CD4-positive, CD25-positive, alpha-beta regulatory T cell (primary cell): ENCODE data around the gene JPT2. TPM values are rescaled to one million over a fixed set of nuclear protein-coding genes. Genes with fewer than 3 reads are reported as not detected.
A peak's percentile ranks its signal among the peaks of the same experiment; 100 is the strongest.

Experiments
- ATAC-seq, 2 donors: fragments of 150-1000 bp; cut with Tn5 transposase; one replicate each; pipeline ENCODE4 v1.10.0; 2021; ENCODE audit warnings: low read depth in 2 of 2, moderate number of reproducible peaks in 2 of 2, moderate library complexity in 1 of 2
- DNase-seq, 3 donors: peaks; one replicate each; pipeline versions ENCODE4 v3.0.0 to v3.0.0-alpha.2; 2012 to 2022; ENCODE audit warnings: mixed read lengths in 1 of 3
- H3K27ac ChIP-seq: one replicate; pipeline ENCODE4 v1.7.0; 2013; ENCODE audit warnings: mild to moderate bottlenecking, low read length; ENCODE audit not compliant: insufficient read depth, poor library complexity, severe bottlenecking
- H3K27me3 ChIP-seq: one replicate; pipeline ENCODE4 v1.7.0; 2013; ENCODE audit warnings: low read length; ENCODE audit not compliant: control insufficient read depth, insufficient read depth
- H3K36me3 ChIP-seq: one replicate; pipeline ENCODE4 v1.7.0; 2013; ENCODE audit warnings: mild to moderate bottlenecking, low read length, moderate library complexity; ENCODE audit not compliant: control insufficient read depth, insufficient read depth
- H3K4me1 ChIP-seq: 2 replicates; pipeline ENCODE4 v1.7.0; 2013; ENCODE audit warnings: mild to moderate bottlenecking, low read length; ENCODE audit not compliant: insufficient read depth, control insufficient read depth, poor library complexity, severe bottlenecking
- H3K4me3 ChIP-seq: one replicate; pipeline ENCODE4 v1.7.0; 2013; ENCODE audit warnings: low read depth, mild to moderate bottlenecking, low read length, moderate library complexity
- H3K9me3 ChIP-seq, 2 experiments: 1 replicate in 1 of 2; 2 replicates in 1 of 2; pipeline ENCODE4 v1.7.0; 2013; ENCODE audit warnings: low read length in 2 of 2, mild to moderate bottlenecking in 1 of 2, moderate library complexity in 1 of 2; ENCODE audit not compliant: control insufficient read depth in 2 of 2
- H3K27ac Mint-ChIP-seq, 3 donors: one replicate each; pipeline ENCODE4 v1.8.0; 2020 to 2022; ENCODE audit warnings: mild to moderate bottlenecking in 3 of 3, mixed read lengths in 3 of 3, moderate library complexity in 2 of 3
- H3K27me3 Mint-ChIP-seq: one replicate; pipeline ENCODE4 v1.8.0; 2022; ENCODE audit warnings: mild to moderate bottlenecking, mixed read lengths
- H3K36me3 Mint-ChIP-seq: one replicate; pipeline ENCODE4 v1.8.0; 2020; ENCODE audit warnings: mixed read lengths
- H3K4me1 Mint-ChIP-seq, 4 donors: one replicate each; pipeline ENCODE4 v1.8.0; 2020 to 2022; ENCODE audit warnings: mixed read lengths in 4 of 4, mild to moderate bottlenecking in 1 of 4
- H3K4me3 Mint-ChIP-seq, 4 donors: one replicate each; pipeline ENCODE4 v1.8.0; 2020 to 2022; ENCODE audit warnings: mild to moderate bottlenecking in 4 of 4, mixed read lengths in 4 of 4, moderate library complexity in 3 of 4
- H3K9me3 Mint-ChIP-seq, 7 donors: one replicate each; pipeline ENCODE4 v1.8.0; 2020 to 2022; ENCODE audit warnings: mixed read lengths in 7 of 7, mild to moderate bottlenecking in 3 of 7, moderate library complexity in 2 of 7
- polyA plus RNA-seq, 4 donors: library from polyadenylated mRNA; unstranded; fragments of 300-500 nt; fragmentation: Illumina TruSeq; gene quantifications; one replicate each; pipeline ENCODE4 v1.2.3, GENCODE V29; 2021
- total RNA-seq: library from RNA; stranded (reverse); gene quantifications from one replicate; pipeline ENCODE4 v1.2.3, GENCODE V29; 2022

The JPT2 gene
- total and polyA plus RNA-seq, 5 donors from 2014 or later, result 9.7 to 13.9 (median 10.5) TPM

DNA sequence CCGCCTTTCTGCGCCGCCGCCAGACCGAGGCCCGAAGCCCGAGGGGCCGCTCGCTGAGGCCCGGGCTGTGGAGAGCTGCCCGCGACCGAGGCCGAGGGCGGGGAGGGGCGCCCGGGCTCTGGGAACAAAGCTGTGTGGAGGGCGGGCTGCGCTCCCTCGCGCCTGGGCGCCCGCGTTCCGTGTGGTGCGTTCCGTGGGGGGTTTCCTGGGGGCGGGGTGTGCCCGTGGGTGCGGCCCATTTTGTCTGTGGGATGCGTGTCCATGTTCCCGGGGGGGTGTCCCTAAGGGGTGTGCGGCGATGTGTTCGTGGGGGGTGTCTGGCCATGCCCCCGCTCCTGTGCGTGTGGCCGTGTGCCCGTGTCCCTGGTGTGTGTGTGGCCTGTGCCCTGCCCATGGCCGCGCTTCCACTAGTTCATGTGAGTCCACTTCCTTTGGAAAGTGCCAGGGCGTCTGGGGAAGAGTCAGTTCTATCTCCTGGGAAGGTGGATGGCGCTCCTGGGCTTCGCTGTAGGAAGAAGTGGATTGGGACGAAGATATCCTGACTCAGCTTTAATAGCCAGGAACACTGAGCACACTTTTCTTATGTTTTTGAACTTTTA lies 520 bp downstream of the JPT2 start:
- Mint-ChIP-seq H3K27ac (peak overlapping the region; percentile 79 to 92 (median 84)), H3K9me3 (no peaks in the 10 kb centered on the region), H3K36me3 (peaks cover 17% of the 10 kb centered on the region), H3K4me1 (peaks cover 6 to 47% (median 21%) of the 10 kb centered on the region in 4 donors), H3K4me3 (peak overlapping the region; percentile 86 to 97 (median 93)), H3K27me3 (no peaks in the 10 kb centered on the region)
- peaks cover 12% of the 10 kb centered on the region for H3K36me3 ChIP-seq
- peaks cover 14% of the 10 kb centered on the region for H3K4me1 ChIP-seq
- DNase-seq (peak in 2 of 3 donors; percentile 30 to 50), ATAC-seq (peak; percentile 4)
- peak overlapping the region; percentile 62 for H3K4me3 ChIP-seq
- H3K27ac ChIP-seq, result peak overlapping the region; percentile 73
- H3K27me3 ChIP-seq, result no peaks in the 10 kb centered on the region
- H3K9me3 ChIP-seq, result no peaks in the 10 kb centered on the region

GRCh38 chr16:1680361-1680760 lies 2.3 kb downstream of the JPT2 start:
- no peaks in the 10 kb centered on the region for H3K27me3 ChIP-seq
- H3K27me3 Mint-ChIP-seq, result no peaks in the 10 kb centered on the region
- no peak overlapping the region for H3K27ac ChIP-seq
- DNase-seq (no peak), ATAC-seq (no peak)
- no peaks in the 10 kb centered on the region for H3K9me3 ChIP-seq
- H3K27ac Mint-ChIP-seq, result no peak overlapping the region
- H3K36me3 ChIP-seq, result peaks cover 14% of the 10 kb centered on the region
- H3K4me3 Mint-ChIP-seq, result peak overlapping the region in 3 of 4 donors; percentile 28 to 76 (median 48)
- no peaks in the 10 kb centered on the region for H3K9me3 Mint-ChIP-seq
- H3K4me3 ChIP-seq, result no peak overlapping the region
- peaks cover 8% of the 10 kb centered on the region for H3K36me3 Mint-ChIP-seq
- H3K4me1 Mint-ChIP-seq, result peaks cover 7 to 49% (median 24%) of the 10 kb centered on the region in 4 donors
- H3K4me1 ChIP-seq, result peaks cover 14% of the 10 kb centered on the region

DNA sequence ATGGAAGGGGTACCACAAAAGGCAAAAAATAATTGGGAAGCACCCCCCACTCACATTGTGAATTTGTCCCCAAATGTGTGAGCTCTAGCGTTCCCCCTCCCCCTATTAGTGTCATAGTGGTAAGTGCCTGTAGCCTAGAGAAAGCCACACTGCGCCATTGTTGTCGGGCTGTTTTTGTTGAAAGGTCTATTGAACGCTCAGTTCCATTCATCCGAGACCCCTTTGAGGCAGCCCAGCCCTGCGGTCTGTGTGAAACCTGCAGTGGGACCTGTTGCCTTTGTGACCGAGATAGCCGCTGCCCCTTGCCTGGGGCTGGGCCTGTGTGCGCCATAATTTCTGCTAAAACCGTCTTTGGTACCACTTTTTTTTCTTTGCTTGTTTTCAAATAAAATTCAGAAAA lies 3.0 kb downstream of the JPT2 start:
- DNase-seq (no peak), ATAC-seq (no peak)
- H3K9me3 Mint-ChIP-seq, result no peaks in the 10 kb centered on the region
- peaks cover 10% of the 10 kb centered on the region for H3K36me3 Mint-ChIP-seq
- H3K4me3 Mint-ChIP-seq, result peak overlapping the region; percentile 46 to 76 (median 75)
- no peaks in the 10 kb centered on the region for H3K9me3 ChIP-seq
- H3K27ac ChIP-seq, result no peak overlapping the region
- H3K36me3 ChIP-seq, result peaks cover 19% of the 10 kb centered on the region
- H3K27me3 ChIP-seq, result no peaks in the 10 kb centered on the region
- no peak overlapping the region for H3K4me3 ChIP-seq
- H3K27me3 Mint-ChIP-seq, result no peaks in the 10 kb centered on the region
- H3K27ac Mint-ChIP-seq, result peak overlapping the region in 1 of 3 donors; percentile 46
- H3K4me1 ChIP-seq, result peaks cover 14% of the 10 kb centered on the region
- peaks cover 7 to 49% (median 24%) of the 10 kb centered on the region in 4 donors for H3K4me1 Mint-ChIP-seq

GRCh38 chr16:1687427-1688316 lies 9.6 kb downstream of the JPT2 start:
- ATAC-seq (no peak), DNase-seq (no peak)
- H3K4me1 ChIP-seq, result no peaks in the 10 kb centered on the region
- Mint-ChIP-seq H3K27me3 (no peaks in the 10 kb centered on the region), H3K4me3 (no peak overlapping the region), H3K4me1 (peaks cover 4 to 16% (median 10%) of the 10 kb centered on the region in 4 donors), H3K27ac (peak overlapping the region in 1 of 3 donors; percentile 36), H3K9me3 (no peaks in the 10 kb centered on the region), H3K36me3 (peaks cover 29% of the 10 kb centered on the region)
- no peaks in the 10 kb centered on the region for H3K9me3 ChIP-seq
- no peak overlapping the region for H3K4me3 ChIP-seq
- H3K36me3 ChIP-seq, result peaks cover 77% of the 10 kb centered on the region
- H3K27ac ChIP-seq, result no peak overlapping the region
- no peaks in the 10 kb centered on the region for H3K27me3 ChIP-seq

- no peaks in the 10 kb centered on the region for H3K27me3 Mint-ChIP-seq
- H3K4me3 ChIP-seq, result no peak overlapping the region
- H3K27ac ChIP-seq, result no peak overlapping the region
- no peak overlapping the region for H3K4me3 Mint-ChIP-seq
- H3K4me1 ChIP-seq, result no peaks in the 10 kb centered on the region
- peaks cover 83% of the 10 kb centered on the region for H3K36me3 ChIP-seq
- ATAC-seq, result no peak
- H3K9me3 Mint-ChIP-seq, result no peaks in the 10 kb centered on the region
- H3K27ac Mint-ChIP-seq, result peak overlapping the region in 1 of 3 donors; percentile 53
- no peaks in the 10 kb centered on the region for H3K9me3 ChIP-seq
- H3K4me1 Mint-ChIP-seq, result peaks cover 4 to 9% (median 7%) of the 10 kb centered on the region in 4 donors
- DNase-seq, result no peak
- H3K36me3 Mint-ChIP-seq, result peaks cover 39% of the 10 kb centered on the region
- H3K27me3 ChIP-seq, result no peaks in the 10 kb centered on the region
Measured at GRCh38 chr16:1688807-1689560, 10.9 kb downstream of the JPT2 start.

DNA sequence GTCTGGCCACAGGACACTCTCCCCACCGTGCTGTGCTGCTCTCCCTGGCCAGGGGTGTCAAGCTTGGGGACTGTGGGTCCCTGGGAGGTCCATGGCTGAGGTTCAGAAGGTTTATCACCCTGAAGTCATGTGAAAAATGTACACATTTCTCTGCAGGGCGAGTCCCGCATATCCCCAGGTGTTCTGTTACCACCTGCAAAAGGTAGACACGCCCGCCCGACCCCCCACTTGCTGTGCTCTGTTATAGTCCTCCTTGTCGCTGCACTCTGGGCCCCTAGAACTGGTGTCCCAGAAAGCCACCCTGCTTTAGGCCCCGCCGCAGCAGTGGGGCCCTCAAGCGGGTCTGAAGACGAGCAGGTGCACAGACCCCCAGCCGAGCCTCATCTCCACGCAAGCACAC lies 11.8 kb downstream of the JPT2 start:
- H3K27me3 ChIP-seq, result no peaks in the 10 kb centered on the region
- peaks cover 84% of the 10 kb centered on the region for H3K36me3 ChIP-seq
- H3K27ac ChIP-seq, result no peak overlapping the region
- no peak overlapping the region for H3K4me3 ChIP-seq
- H3K4me3 Mint-ChIP-seq, result no peak overlapping the region
- peaks cover 4 to 9% (median 7%) of the 10 kb centered on the region in 4 donors for H3K4me1 Mint-ChIP-seq
- H3K27ac Mint-ChIP-seq, result no peak overlapping the region
- H3K4me1 ChIP-seq, result no peaks in the 10 kb centered on the region
- H3K9me3 ChIP-seq, result no peaks in the 10 kb centered on the region
- peaks cover 45% of the 10 kb centered on the region for H3K36me3 Mint-ChIP-seq
- DNase-seq (no peak), ATAC-seq (no peak)
- no peaks in the 10 kb centered on the region for H3K9me3 Mint-ChIP-seq
- H3K27me3 Mint-ChIP-seq, result no peaks in the 10 kb centered on the region

DNA sequence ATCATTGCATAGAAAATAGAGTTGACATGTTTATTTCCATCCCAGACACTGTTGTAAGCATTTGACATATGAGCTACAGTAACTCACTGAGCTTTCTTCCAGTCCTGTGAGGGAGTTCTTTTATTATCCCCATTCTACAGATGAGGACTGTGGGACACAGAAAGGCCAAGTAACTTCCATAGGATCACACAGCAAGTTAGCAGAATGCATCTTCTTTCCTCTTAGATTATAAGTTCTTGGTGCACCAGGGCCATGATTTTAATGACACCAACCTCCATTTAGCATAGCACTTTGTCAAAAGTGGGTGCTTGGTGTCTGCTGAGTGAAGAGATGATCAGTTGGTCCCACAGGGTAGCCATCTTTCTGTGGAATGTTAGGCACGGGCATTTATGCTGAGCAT lies 12.7 kb downstream of the JPT2 start:
- Mint-ChIP-seq H3K27me3 (no peaks in the 10 kb centered on the region), H3K27ac (peak overlapping the region in 2 of 3 donors; percentile 18 to 26), H3K36me3 (peaks cover 43% of the 10 kb centered on the region), H3K4me3 (no peak overlapping the region), H3K4me1 (peaks cover 4 to 9% (median 7%) of the 10 kb centered on the region in 4 donors), H3K9me3 (no peaks in the 10 kb centered on the region)
- Histone ChIP-seq H3K27me3 (no peaks in the 10 kb centered on the region), H3K4me1 (no peaks in the 10 kb centered on the region), H3K4me3 (no peak overlapping the region), H3K36me3 (peaks cover 80% of the 10 kb centered on the region), H3K27ac (no peak overlapping the region), H3K9me3 (no peaks in the 10 kb centered on the region)
- ATAC-seq (no peak), DNase-seq (no peak)
